MCF 10A (cell line): ENCODE measurements around the gene MFSD12. TPM values are rescaled to one million over a fixed set of nuclear protein-coding genes. Genes with fewer than 3 reads are reported as not detected.

Experiments used
- BruUV-seq: library from RNA; stranded (reverse); fragments of 400-500 nt; replicated peaks from 2 replicates; lab custom pipeline; 2021; lab: Mats Ljungman, UMichigan
- CTCF ChIA-PET: fragments of 300-600 bp; sonication (Branson Sonifier 250); formaldehyde crosslinking; extraction: SDS; loops from one replicate; lab custom pipeline; 2021; ENCODE audit warnings: antibody characterized with exemption, inconsistent platforms; lab: Yijun Ruan, JAX
- POLR2A ChIA-PET: fragments of 300-600, 350-650 bp; sonication (Branson Sonifier 250); formaldehyde crosslinking; extraction: SDS; loops from one replicate; lab custom pipeline; 2020; ENCODE audit warnings: antibody characterized with exemption, inconsistent platforms; lab: Yijun Ruan, JAX
- DNase-seq: peaks from one replicate; pipeline ENCODE4 v3.0.0-alpha.2; 2018; ENCODE audit not compliant: unreplicated experiment
- H3K27ac Mint-ChIP-seq: one replicate; pipeline ENCODE4 v1.8.0; 2022; ENCODE audit warnings: mild to moderate bottlenecking, low read depth, mixed read lengths; ENCODE audit not compliant: unreplicated experiment
- H3K27me3 Mint-ChIP-seq: one replicate; pipeline ENCODE4 v1.8.0; 2022; ENCODE audit warnings: mixed read lengths; ENCODE audit not compliant: insufficient read depth, unreplicated experiment
- H3K36me3 Mint-ChIP-seq: one replicate; pipeline ENCODE4 v1.8.0; 2022; ENCODE audit warnings: mild to moderate bottlenecking, moderate library complexity, mixed read lengths; ENCODE audit not compliant: insufficient read depth, unreplicated experiment
- H3K4me1 Mint-ChIP-seq: one replicate; pipeline ENCODE4 v1.8.0; 2022; ENCODE audit warnings: mixed read lengths; ENCODE audit not compliant: insufficient read depth, unreplicated experiment
- H3K4me3 Mint-ChIP-seq: one replicate; pipeline ENCODE4 v1.8.0; 2022; ENCODE audit warnings: mild to moderate bottlenecking, moderate library complexity, mixed read lengths; ENCODE audit not compliant: unreplicated experiment
- H3K9me3 Mint-ChIP-seq: one replicate; pipeline ENCODE4 v1.8.0; 2022; ENCODE audit warnings: mixed read lengths; ENCODE audit not compliant: unreplicated experiment
- CTCF ChIP-seq: fragments of 200-600 bp; IDR thresholded peaks from one replicate; pipeline ENCODE4 v1.8.0; 2022; ENCODE audit warnings: antibody characterized with exemption, mild to moderate bottlenecking; ENCODE audit not compliant: unreplicated experiment
- intact Hi-C: fragments of 100-400 bp; cut with micrococcal nuclease; formaldehyde crosslinking; loops from 2 replicates; pipeline ENCODE4 v1.14.1; 2022
- total RNA-seq: library from RNA; stranded (reverse); gene quantifications from 2 replicates; pipeline ENCODE4 v1.2.3, GENCODE V29; 2022

Gene MFSD12
- total RNA-seq, 1 experiment from 2014 or later: 79.4 TPM

GRCh38 chr19:3528080-3528479 is 29.3 kb downstream of the MFSD12 start:
- intact Hi-C loops: no loop called here
- CTCF ChIA-PET: interaction anchor here (0.6 kb wide), 1 partner anchor 18 kb away, joined by 5 read pairs; no protein-coding TSS in a partner anchor
- BruUV-seq: no TSS peak

DNA sequence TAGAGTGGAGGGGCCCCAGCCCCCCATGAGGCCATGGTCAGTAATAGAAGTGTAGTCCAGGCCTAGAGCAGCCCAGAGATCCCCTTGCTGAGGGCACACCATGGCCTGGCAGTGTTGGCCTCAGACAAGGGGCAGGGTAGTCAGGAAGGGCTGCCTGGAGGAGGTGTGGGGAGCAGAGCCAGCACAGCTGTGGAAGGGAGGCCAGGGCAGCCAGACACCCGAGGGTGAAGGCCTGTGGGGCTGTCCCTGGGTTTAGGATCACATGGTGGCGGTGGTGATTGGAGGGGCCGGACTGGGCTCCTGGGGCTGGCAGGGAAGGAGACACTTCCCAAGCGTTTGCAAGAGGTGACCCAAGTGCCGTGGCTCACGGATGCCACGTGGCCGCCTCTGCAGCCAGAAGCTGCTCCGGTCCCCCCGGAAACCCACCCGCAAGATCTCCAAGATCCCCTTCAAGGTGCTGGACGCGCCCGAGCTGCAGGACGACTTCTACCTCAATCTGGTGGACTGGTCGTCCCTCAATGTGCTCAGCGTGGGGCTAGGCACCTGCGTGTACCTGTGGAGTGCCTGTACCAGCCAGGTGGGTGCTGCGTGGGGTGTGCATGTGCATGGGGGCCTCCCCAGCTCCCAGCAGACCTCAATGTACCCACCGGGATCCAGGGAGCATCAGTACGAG is 30.0 kb downstream of the MFSD12 start:
- no peak for DNase-seq
- no TSS peak for BruUV-seq
- Mint-ChIP-seq H3K27me3 (no peaks in the 10 kb centered on the region), H3K27ac (no peak overlapping the region), H3K36me3 (peaks cover 19% of the 10 kb centered on the region), H3K4me3 (no peak overlapping the region), H3K4me1 (no peaks in the 10 kb centered on the region), H3K9me3 (no peaks in the 10 kb centered on the region)
- no peak for TF ChIP-seq CTCF
- CTCF ChIA-PET: interaction anchor here (0.6 to 1.0 kb wide), 2 partner anchors 18 to 43 kb away, joined by 3 to 5 read pairs; no protein-coding TSS in a partner anchor
- intact Hi-C loops: no loop called here
- POLR2A ChIA-PET: interaction anchor here (0.5 kb wide), 1 partner anchor 484 kb away, joined by 3 read pairs; no protein-coding TSS in a partner anchor

More at GRCh38 chr19:3528080-3528479, 29.3 kb downstream of the MFSD12 start:
- Mint-ChIP-seq H3K36me3 (peaks cover 22% of the 10 kb centered on the region), H3K9me3 (no peaks in the 10 kb centered on the region), H3K27me3 (no peaks in the 10 kb centered on the region), H3K4me1 (no peaks in the 10 kb centered on the region), H3K27ac (no peak overlapping the region), H3K4me3 (no peak overlapping the region)
- POLR2A ChIA-PET: interaction anchor here (0.5 kb wide), 1 partner anchor 485 kb away, joined by 3 read pairs; no protein-coding TSS in a partner anchor
- no peak for DNase-seq
- TF ChIP-seq CTCF: no peak

DNA sequence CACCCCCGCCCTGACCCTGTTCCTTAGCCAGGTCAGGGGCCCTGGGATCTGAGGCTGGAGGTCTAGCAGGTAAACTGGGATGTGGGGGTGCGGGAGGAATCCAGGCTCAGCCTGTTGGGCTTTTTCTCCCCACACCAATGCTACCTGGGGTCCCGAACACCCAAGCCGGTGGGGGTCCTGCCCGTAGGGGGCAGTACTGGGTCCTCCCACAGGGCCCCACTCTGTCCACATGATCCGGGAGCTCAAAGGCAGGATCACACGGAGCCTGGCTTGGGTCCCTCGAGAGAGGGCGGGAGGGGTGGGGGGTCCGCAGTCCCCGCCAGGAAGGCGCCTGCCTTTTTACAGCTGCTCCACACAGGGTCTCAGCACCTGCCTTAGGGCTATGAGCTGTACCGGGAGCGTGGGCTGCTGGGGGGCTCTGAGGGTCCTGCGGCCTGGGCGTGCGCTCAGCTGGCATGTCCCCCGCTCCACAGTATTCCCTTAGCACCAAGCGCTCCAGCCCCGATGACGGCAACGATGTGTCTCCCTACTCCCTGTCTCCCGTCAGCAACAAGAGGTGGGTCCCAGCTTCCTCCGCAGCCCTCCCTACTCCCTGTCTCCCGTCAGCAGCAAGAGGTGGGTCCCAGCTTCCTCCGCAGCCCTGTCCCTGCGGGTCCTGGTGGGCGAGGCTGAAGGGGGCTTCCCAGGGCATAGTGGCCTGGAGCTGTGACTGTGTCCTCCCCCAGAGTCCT is 30.7 kb downstream of the MFSD12 start:
- BruUV-seq: no TSS peak
- H3K9me3 Mint-ChIP-seq: no peaks in the 10 kb centered on the region
- H3K4me1 Mint-ChIP-seq: no peaks in the 10 kb centered on the region
- H3K27ac Mint-ChIP-seq: no peak overlapping the region
- H3K27me3 Mint-ChIP-seq: no peaks in the 10 kb centered on the region
- ChIA-PET CTCF (interaction anchor here (0.5 to 1.0 kb wide), 2 partner anchors 42 to 222 kb away, joined by 3 read pairs; no protein-coding TSS in a partner anchor), POLR2A (no interaction called here)
- intact Hi-C loops: no loop called here
- peaks cover 24% of the 10 kb centered on the region for H3K36me3 Mint-ChIP-seq
- no peak for TF ChIP-seq CTCF
- H3K4me3 Mint-ChIP-seq: no peak overlapping the region
- DNase-seq: no peak

DNA sequence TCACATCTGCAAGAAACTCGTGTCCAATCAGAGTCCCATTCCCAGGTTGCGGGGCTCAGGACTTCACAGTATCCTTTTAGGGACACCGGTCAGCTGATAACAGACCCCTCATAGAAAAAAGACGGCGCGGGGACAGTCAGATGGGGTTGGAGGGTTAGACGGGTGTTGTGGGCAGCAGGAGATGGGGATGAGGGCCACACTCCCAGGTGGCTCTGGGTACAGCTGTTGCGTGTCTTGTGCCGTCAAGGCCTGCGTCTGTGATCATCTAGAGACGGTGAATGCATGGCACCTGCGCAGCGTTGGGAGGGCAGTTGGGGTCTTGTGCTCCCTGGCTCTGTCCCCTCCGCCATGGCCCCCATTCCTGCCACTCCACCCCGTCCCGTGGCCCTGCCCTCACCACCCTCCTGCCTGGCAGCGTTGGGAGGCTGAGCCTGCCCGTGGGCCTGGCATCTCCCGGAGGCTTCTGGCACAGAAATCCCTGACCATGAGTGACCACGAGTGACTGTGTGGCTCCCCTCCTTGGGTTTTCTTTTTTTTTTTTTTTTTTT is 32.4 kb downstream of the MFSD12 start:
- ChIA-PET CTCF (no interaction called here), POLR2A (no interaction called here)
- Mint-ChIP-seq H3K27ac (no peak overlapping the region), H3K9me3 (no peaks in the 10 kb centered on the region), H3K4me1 (peaks cover 11% of the 10 kb centered on the region), H3K36me3 (peaks cover 34% of the 10 kb centered on the region), H3K27me3 (no peaks in the 10 kb centered on the region), H3K4me3 (no peak overlapping the region)
- BruUV-seq: no TSS peak
- intact Hi-C loops: no loop called here
- no peak for DNase-seq
- no peak for TF ChIP-seq CTCF
